Endothelial cell of umbilical vein (primary cell): ENCODE results near the gene MRPL27. TPM values are rescaled to one million over a fixed set of nuclear protein-coding genes. Genes with fewer than 3 reads are reported as not detected.

ENCODE experiments used
- BruUV-seq: library from RNA; stranded (reverse); fragments of 400-500 nt; replicated peaks from 2 replicates; lab custom pipeline; 2021; lab: Mats Ljungman, UMichigan
- CTCF ChIA-PET: fragments of 300-600, 350-600 bp; sonication (Branson Sonifier 250); formaldehyde crosslinking; loops from one replicate; lab custom pipeline; 2021; ENCODE audit warnings: antibody characterized with exemption, inconsistent platforms; lab: Charles Lee
- POLR2A ChIA-PET: fragments of 300-600, 350-600 bp; sonication (Branson Sonifier 250); formaldehyde crosslinking; loops from one replicate; lab custom pipeline; 2021; ENCODE audit warnings: antibody characterized with exemption, inconsistent platforms; lab: Charles Lee
- DNase-seq: peaks from one replicate; pipeline ENCODE4 v3.0.0-alpha.2; 2011; ENCODE audit warnings: low read depth, low spot score
- FAIRE-seq: peaks from 2 replicates; lab custom pipeline; 2011; peaks lifted over from hg19 to GRCh38; lab: Jason Lieb, UNC
- H2AFZ ChIP-seq: 2 replicates; pipeline ENCODE4 v1.6.0; 2012; ENCODE audit warnings: low read depth, low read length, control low read depth, inconsistent platforms
- H3K27ac ChIP-seq: 2 replicates; pipeline ENCODE4 v1.5.1; 2011; ENCODE audit warnings: low read depth, mild to moderate bottlenecking, control low read depth, low read length, moderate library complexity; ENCODE audit not compliant: insufficient read depth
- H3K27me3 ChIP-seq, 2 experiments: 2 replicates each; pipeline versions ENCODE4 v1.6.0 to v1.6.1; 2011; ENCODE audit warnings: low read length in 2 of 2, mixed read lengths in 1 of 2; ENCODE audit not compliant: control insufficient read depth in 2 of 2, insufficient read depth in 2 of 2
- H3K36me3 ChIP-seq, 2 experiments: 2 replicates in 1 of 2; 3 replicates in 1 of 2; pipeline ENCODE4 v1.5.1; 2011; ENCODE audit warnings: low read length in 2 of 2, mild to moderate bottlenecking in 1 of 2, moderate library complexity in 1 of 2; ENCODE audit not compliant: control insufficient read depth in 2 of 2, insufficient read depth in 2 of 2; ENCODE audit errors: extremely low read depth in 1 of 2
- H3K4me1 ChIP-seq: 3 replicates; pipeline ENCODE4 v1.5.1; 2011; ENCODE audit warnings: mild to moderate bottlenecking, low read length; ENCODE audit not compliant: control insufficient read depth, insufficient read depth; ENCODE audit errors: extremely low read depth
- H3K4me2 ChIP-seq: 2 replicates; pipeline ENCODE4 v1.6.1; 2011; ENCODE audit warnings: low read length, control low read depth, mixed read lengths; ENCODE audit not compliant: insufficient read depth
- H3K4me3 ChIP-seq, 3 experiments: fragments of 200-600 bp in 1 of 3; sonication (generic), shearing (Covaris generic) in 1 of 3; replicated peaks in 1 of 3; 2 replicates each; pipeline ENCODE4 v1.5.1; 2011 to 2016; ENCODE audit warnings: control low read depth in 3 of 3, low read length in 3 of 3, mild to moderate bottlenecking in 2 of 3, inconsistent platforms in 1 of 3, low read depth in 1 of 3, moderate library complexity in 1 of 3; ENCODE audit not compliant: insufficient read depth in 1 of 3
- H3K79me2 ChIP-seq: 2 replicates; pipeline ENCODE4 v1.6.0; 2012; ENCODE audit warnings: low read length, inconsistent platforms; ENCODE audit not compliant: control insufficient read depth, insufficient read depth
- H3K9ac ChIP-seq: replicated peaks from 2 replicates; pipeline ENCODE3; 2011; ENCODE audit warnings: low read length, control low read depth; ENCODE audit not compliant: insufficient read depth; ENCODE audit errors: extremely low read depth
- H3K9me1 ChIP-seq: replicated peaks from 3 replicates; pipeline ENCODE4 v1.6.0; 2011; ENCODE audit warnings: mild to moderate bottlenecking, low read length; ENCODE audit not compliant: control insufficient read depth, insufficient read depth; ENCODE audit errors: extremely low read depth
- H3K9me3 ChIP-seq: replicated peaks from 2 replicates; pipeline ENCODE4 v1.5.1; 2012; ENCODE audit warnings: low read length, inconsistent platforms; ENCODE audit not compliant: control insufficient read depth, insufficient read depth
- H4K20me1 ChIP-seq: replicated peaks from 2 replicates; pipeline ENCODE3; 2011; ENCODE audit warnings: mild to moderate bottlenecking, low read length; ENCODE audit not compliant: control insufficient read depth, insufficient read depth; ENCODE audit errors: extremely low read depth
- EZH2 ChIP-seq: IDR thresholded peaks from 2 replicates; pipeline ENCODE4 v1.6.1; 2012; ENCODE audit warnings: borderline replicate concordance, low read depth, mild to moderate bottlenecking, moderate library complexity, low read length, inconsistent platforms; ENCODE audit not compliant: severe bottlenecking
- FOS ChIP-seq: IDR thresholded peaks from 2 replicates; pipeline ENCODE4 v1.6.1; 2011; ENCODE audit warnings: mild to moderate bottlenecking, low read length, moderate library complexity, borderline replicate concordance; ENCODE audit not compliant: insufficient read depth
- GATA2 ChIP-seq: IDR thresholded peaks from 2 replicates; pipeline ENCODE4 v1.7.0; 2011; ENCODE audit warnings: low read depth, mild to moderate bottlenecking, moderate library complexity, mixed read lengths, low read length; ENCODE audit not compliant: insufficient read length, insufficient read depth
- JUN ChIP-seq: IDR thresholded peaks from 2 replicates; pipeline ENCODE4 v1.6.1; 2011; ENCODE audit warnings: borderline replicate concordance, low read depth; ENCODE audit not compliant: insufficient read length, insufficient read depth
- MYC ChIP-seq: IDR thresholded peaks from one replicate; pipeline ENCODE4 v1.6.1; 2011; ENCODE audit warnings: mild to moderate bottlenecking, low read depth, low read length
- POLR2A ChIP-seq: IDR thresholded peaks from 2 replicates; pipeline ENCODE4 v1.6.1; 2012; ENCODE audit warnings: low read depth, mild to moderate bottlenecking, control low read depth, low read length
- POLR2AphosphoS5 ChIP-seq: IDR thresholded peaks from 2 replicates; pipeline ENCODE4 v1.6.1; 2012; ENCODE audit warnings: low read depth, mild to moderate bottlenecking, control low read depth, low read length, moderate library complexity; ENCODE audit not compliant: insufficient read depth
- dilution Hi-C: fragments of 300-500 bp; cut with MboI; formaldehyde crosslinking; loops from one replicate; pipeline ENCODE4 v1.15.0; 2019; ENCODE audit warnings: low sequenced_read_pairs; ENCODE audit not compliant: extremely low pct_ligation_motif_present
- intact Hi-C: fragments of 100-400 bp; cut with micrococcal nuclease; formaldehyde crosslinking; loops from one replicate; pipeline ENCODE4 v1.10.0; 2022
- polyA plus RNA-seq, 4 experiments: library from polyadenylated mRNA; depleted of rRNA in 3 of 4; stranded (reverse) in 3 of 4; unstranded in 1 of 4; fragments of >200 nt; gene quantifications; 2 replicates each; pipeline versions ENCODE4 v1.2.1 to v1.2.3, GENCODE V29; 2011 to 2012; ENCODE audit warnings: missing spikeins in 1 of 4
- total RNA-seq: library from RNA; stranded (reverse); gene quantifications from 2 replicates; pipeline ENCODE4 v1.2.3, GENCODE V29; 2021
- TF ChIP-seq, protein P1 (sequence below): IDR thresholded peaks from 2 replicates; pipeline ENCODE4 v1.6.1; 2011; ENCODE audit not compliant: insufficient read depth, insufficient read length
- TF ChIP-seq, protein P2 (sequence below), 2 donors: IDR thresholded peaks; 1 replicate in 1 of 2; 2 replicates in 1 of 2; pipeline ENCODE4 v1.5.1; 2011; ENCODE audit warnings: low read length in 2 of 2, mild to moderate bottlenecking in 2 of 2, moderate library complexity in 2 of 2, control low read depth in 1 of 2, inconsistent platforms in 1 of 2, low read depth in 1 of 2; ENCODE audit not compliant: insufficient read depth in 1 of 2; ENCODE audit errors: extremely low read depth in 1 of 2

Gene MRPL27
- total and polyA plus RNA-seq, 2 donors (not counting 3 experiments of a cell fraction or from before 2014, with no cell fraction given), result 76.2 to 158 TPM

DNA sequence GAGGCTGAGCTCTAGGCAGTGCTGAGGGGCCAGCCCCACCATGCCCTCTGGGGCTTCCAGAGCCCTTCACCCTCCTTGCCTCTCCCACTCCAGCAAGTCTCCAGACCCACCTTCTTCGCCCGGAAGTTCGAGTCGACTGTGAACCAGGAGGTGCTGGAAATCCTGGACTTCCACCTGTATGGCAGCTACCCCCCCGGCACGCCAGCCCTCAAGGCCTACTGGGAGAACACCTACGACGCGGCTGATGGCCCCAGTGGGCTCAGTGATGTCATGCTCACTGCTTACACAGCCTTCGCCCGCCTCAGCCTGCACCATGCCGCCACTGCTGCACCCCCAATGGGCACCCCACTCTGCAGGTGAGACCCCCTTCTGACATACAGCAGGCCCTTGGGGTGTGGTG lies 16.6 kb downstream of the MRPL27 start:
- H3K9me1 ChIP-seq, result no peaks in the 10 kb centered on the region
- H4K20me1 ChIP-seq, result no peaks in the 10 kb centered on the region
- BruUV-seq, result no TSS peak
- POLR2A ChIA-PET, result no interaction called here
- H3K27me3 ChIP-seq, result no peaks in the 10 kb centered on the region
- DNase-seq (no peak), FAIRE-seq (no peak)
- intact Hi-C loops (no loop called here), dilution Hi-C loops (no loop called here)
- no peak overlapping the region for H3K27ac ChIP-seq
- no peaks in the 10 kb centered on the region for H3K9me3 ChIP-seq
- TF ChIP-seq MYC, result no peak
- no peak for TF ChIP-seq POLR2AphosphoS5
- CTCF ChIA-PET, result no interaction called here
- H3K36me3 ChIP-seq, result peaks cover 3 to 39% of the 10 kb centered on the region in 2 experiments
- no peaks in the 10 kb centered on the region for H3K79me2 ChIP-seq
- H3K4me1 ChIP-seq, result no peaks in the 10 kb centered on the region
- H3K4me3 ChIP-seq, result no peak overlapping the region
- no peak overlapping the region for H3K4me2 ChIP-seq
- H2AFZ ChIP-seq, result no peak overlapping the region
- H3K9ac ChIP-seq, result no peak overlapping the region

DNA sequence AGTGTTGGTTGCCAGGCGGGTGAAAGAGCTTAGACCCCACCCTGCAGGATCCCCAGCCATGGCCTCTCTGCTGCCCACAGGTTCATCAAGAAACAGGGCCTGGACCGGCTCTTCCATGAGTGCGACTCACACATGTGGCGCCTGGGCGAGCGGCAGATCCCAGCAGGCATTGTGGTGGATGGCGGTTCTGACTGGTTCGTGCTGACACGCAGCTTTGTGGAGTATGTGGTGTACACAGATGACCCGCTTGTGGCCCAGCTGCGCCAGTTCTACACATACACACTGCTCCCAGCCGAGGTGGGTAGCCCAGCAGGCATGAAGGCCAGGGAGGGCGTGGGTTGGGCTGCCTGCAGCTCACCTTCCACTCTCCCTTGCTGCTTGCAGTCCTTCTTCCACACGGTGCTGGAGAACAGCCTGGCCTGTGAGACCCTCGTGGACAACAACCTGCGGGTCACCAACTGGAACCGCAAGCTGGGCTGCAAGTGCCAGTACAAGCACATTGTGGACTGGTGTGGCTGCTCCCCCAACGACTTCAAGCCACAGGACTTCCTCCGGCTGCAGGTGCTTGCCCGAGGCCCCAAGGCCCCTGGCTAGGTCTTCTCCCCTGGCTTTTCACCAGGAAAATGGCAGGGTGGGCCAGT lies 17.2 kb downstream of the MRPL27 start:
- intact Hi-C loops, result no loop called here
- Histone ChIP-seq H3K27me3 (no peaks in the 10 kb centered on the region), H3K9me3 (no peaks in the 10 kb centered on the region), H3K79me2 (no peaks in the 10 kb centered on the region), H4K20me1 (no peaks in the 10 kb centered on the region), H3K4me2 (no peak overlapping the region), H3K27ac (no peak overlapping the region), H3K4me3 (no peak overlapping the region), H3K9me1 (no peaks in the 10 kb centered on the region), H3K36me3 (peaks cover 3 to 39% of the 10 kb centered on the region in 2 experiments), H3K9ac (no peak overlapping the region), H2AFZ (no peak overlapping the region), H3K4me1 (no peaks in the 10 kb centered on the region)
- POLR2A ChIA-PET, result no interaction called here
- dilution Hi-C loops, result no loop called here
- no peak for FAIRE-seq
- DNase-seq, result no peak
- TSS peak; percentile 25 for BruUV-seq
- TF ChIP-seq POLR2AphosphoS5 (no peak), POLR2A (no peak), EZH2 (no peak), FOS (no peak), MYC (no peak), GATA2 (no peak), JUN (no peak)
- TF ChIP-seq, protein P1, sequence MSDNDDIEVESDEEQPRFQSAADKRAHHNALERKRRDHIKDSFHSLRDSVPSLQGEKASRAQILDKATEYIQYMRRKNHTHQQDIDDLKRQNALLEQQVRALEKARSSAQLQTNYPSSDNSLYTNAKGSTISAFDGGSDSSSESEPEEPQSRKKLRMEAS, result no peak
- TF ChIP-seq, protein P2, sequence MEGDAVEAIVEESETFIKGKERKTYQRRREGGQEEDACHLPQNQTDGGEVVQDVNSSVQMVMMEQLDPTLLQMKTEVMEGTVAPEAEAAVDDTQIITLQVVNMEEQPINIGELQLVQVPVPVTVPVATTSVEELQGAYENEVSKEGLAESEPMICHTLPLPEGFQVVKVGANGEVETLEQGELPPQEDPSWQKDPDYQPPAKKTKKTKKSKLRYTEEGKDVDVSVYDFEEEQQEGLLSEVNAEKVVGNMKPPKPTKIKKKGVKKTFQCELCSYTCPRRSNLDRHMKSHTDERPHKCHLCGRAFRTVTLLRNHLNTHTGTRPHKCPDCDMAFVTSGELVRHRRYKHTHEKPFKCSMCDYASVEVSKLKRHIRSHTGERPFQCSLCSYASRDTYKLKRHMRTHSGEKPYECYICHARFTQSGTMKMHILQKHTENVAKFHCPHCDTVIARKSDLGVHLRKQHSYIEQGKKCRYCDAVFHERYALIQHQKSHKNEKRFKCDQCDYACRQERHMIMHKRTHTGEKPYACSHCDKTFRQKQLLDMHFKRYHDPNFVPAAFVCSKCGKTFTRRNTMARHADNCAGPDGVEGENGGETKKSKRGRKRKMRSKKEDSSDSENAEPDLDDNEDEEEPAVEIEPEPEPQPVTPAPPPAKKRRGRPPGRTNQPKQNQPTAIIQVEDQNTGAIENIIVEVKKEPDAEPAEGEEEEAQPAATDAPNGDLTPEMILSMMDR (IDR thresholded peaks at IDR 0.05; ENCODE audit: extremely low read depth in 1 of 2, insufficient read depth in 1 of 2, low read depth in 1 of 2, low read length in 2 of 2), result no peak
- CTCF ChIA-PET, result interaction anchor here (0.5 kb wide), 1 partner anchor 13 kb away, joined by 3 read pairs; no protein-coding TSS in a partner anchor
